Aorta (tissue), 5 donors: ENCODE measurements around the gene PDZRN4. TPM values are rescaled to one million over a fixed set of nuclear protein-coding genes. Genes with fewer than 3 reads are reported as not detected.
"Not testable (repeated sequence)": the region's sequence is repeated elsewhere in the genome, so short reads cannot be mapped to it uniquely, and the experiment has no call there.

Experiments
- ATAC-seq: fragments of 200-7000 bp; cut with Tn5 transposase; one replicate; pipeline ENCODE4 v1.9.1; 2022; ENCODE audit warnings: moderate library complexity; ENCODE audit not compliant: low FRiP score
- DNase-seq, 2 donors: peaks; one replicate each; pipeline ENCODE4 v3.0.0-alpha.2; 2020
- H3K27ac ChIP-seq, 2 donors: one replicate each; pipeline ENCODE4 v1.5.1; 2013; ENCODE audit warnings: low read length in 2 of 2, mild to moderate bottlenecking in 2 of 2, moderate library complexity in 2 of 2, control low read depth in 1 of 2, inconsistent platforms in 1 of 2, low read depth in 1 of 2
- H3K27me3 ChIP-seq, 2 donors: one replicate each; pipeline ENCODE4 v1.6.1; 2013; ENCODE audit warnings: control low read depth in 1 of 2, low read length in 1 of 2, mild to moderate bottlenecking in 1 of 2, moderate library complexity in 1 of 2; ENCODE audit not compliant: insufficient read depth in 2 of 2, control insufficient read depth in 1 of 2
- H3K36me3 ChIP-seq, 2 donors: one replicate each; pipeline ENCODE4 v1.6.1; 2013; ENCODE audit warnings: control low read depth in 1 of 2, low read length in 1 of 2, mild to moderate bottlenecking in 1 of 2; ENCODE audit not compliant: insufficient read depth in 2 of 2, control insufficient read depth in 1 of 2
- H3K4me1 ChIP-seq, 2 donors: one replicate each; pipeline ENCODE4 v1.6.1; 2013; ENCODE audit warnings: low read length in 2 of 2, control low read depth in 1 of 2, mild to moderate bottlenecking in 1 of 2, moderate library complexity in 1 of 2; ENCODE audit not compliant: insufficient read depth in 2 of 2, control insufficient read depth in 1 of 2
- H3K4me3 ChIP-seq, 2 donors: one replicate each; pipeline ENCODE4 v1.5.1; 2013; ENCODE audit warnings: low read length in 2 of 2, control low read depth in 1 of 2, mild to moderate bottlenecking in 1 of 2
- H3K9me3 ChIP-seq: one replicate; pipeline ENCODE4 v1.6.1; 2013; ENCODE audit warnings: mild to moderate bottlenecking, low read length; ENCODE audit not compliant: control insufficient read depth
- WGBS, 2 donors: extraction: QIAGEN DNeasy Blood & Tissue Kit; methylation state at CpG; one replicate each; pipeline ENCODE4 v1.1.7; 2013; 5-methylcytosine and 5-hydroxymethylcytosine counted together
- intact Hi-C, 2 donors: fragments of 100-400 bp; cut with DNase I; formaldehyde crosslinking; loops; one replicate each; pipeline versions ENCODE4 v1.14.2 to v1.15.0; 2022
- polyA plus RNA-seq, 2 donors: library from polyadenylated mRNA; stranded (reverse); fragments of 200-250 nt; gene quantifications; one replicate each; pipeline ENCODE4 v1.2.3, GENCODE V29; 2013
- total RNA-seq, 2 donors: library from RNA; stranded (reverse); fragmentation: NEBNext Ultra II Directional; extraction: Animal tissue kit (Norgen Biotek cat#: 25700); gene quantifications; one replicate each; pipeline ENCODE4 v1.2.1, GENCODE V29; 2021
- donor health status: healthy with polysubstance abuse.
- donor health status: Bipolar disorder and iron deficiency.
- donor health status: DM: no; HTN: no; CAD: no.
- donor health status: DM: no; HTN: no; CAD: no.
- donor health status: DM: yes; HTN: yes; CAD: no.

The PDZRN4 gene
- total and polyA plus RNA-seq, 4 donors = 1.2 to 11.2 (median 4.3) TPM

DNA sequence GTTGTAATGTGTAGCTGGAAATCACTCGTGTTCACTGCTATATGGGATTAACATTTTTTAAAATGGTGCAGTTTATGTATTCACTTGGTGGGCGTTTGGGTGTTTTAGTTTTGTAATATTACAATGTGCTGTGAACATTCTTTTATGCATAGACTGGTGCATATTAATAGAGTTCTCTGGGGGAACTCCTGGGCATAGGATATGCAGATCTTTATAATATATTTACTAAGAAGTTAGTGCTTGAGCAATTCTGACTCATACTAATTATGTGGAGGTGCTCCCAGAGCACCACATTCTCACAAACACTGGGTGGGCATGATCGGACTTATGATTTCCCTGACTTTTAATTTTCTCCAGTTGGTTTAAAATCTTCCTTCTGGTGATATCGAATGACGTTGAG, 342.3 kb downstream of the PDZRN4 start:
- DNase-seq = no peak
- intact Hi-C loops = no loop called here
- Histone ChIP-seq H3K4me3 (no peak overlapping the region), H3K4me1 (no peaks in the 10 kb centered on the region), H3K9me3 (no peaks in the 10 kb centered on the region), H3K27ac (no peak overlapping the region), H3K36me3 (no peaks in the 10 kb centered on the region), H3K27me3 (no peaks in the 10 kb centered on the region)
- WGBS, 2 donors = 88 to 91% methylated on average over 5 of the region's 5 CpGs
- no peak for ATAC-seq

DNA sequence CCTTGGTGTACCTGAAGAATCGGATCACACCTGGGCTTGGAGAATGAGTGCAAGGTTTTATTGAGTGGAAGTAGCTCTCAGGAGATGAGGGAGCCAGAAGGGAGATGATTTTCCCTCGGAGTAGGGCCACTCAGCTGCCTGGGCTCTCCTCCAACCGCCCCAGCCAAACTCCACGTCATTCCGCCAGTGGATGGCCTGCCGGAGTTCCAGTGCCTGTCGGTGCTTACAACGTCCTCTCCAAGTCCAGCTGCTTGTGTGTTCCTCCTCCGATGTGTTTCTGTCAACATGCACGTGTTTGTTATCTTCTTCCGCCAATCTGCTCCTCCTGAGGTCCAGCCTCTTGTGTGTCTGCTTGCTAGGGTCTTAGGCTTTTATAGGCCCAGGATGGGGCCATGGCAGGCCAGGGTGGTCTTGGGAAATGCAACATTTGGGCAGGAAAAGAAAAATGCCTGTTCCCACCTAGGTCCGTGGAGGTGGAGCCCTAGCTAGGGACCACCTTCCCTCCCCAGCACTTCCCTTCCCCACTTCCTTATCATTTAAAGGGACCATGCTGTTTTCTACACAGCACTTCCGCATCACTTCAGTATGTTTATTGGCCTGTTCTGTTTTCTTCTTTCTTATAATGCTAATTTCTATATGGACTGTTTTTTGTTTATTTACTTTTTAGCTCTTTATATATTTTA, 343.2 kb downstream of the PDZRN4 start:
- 71 to 72% methylated on average over 13 of the region's 13 CpGs for WGBS, 2 donors
- H3K4me1 ChIP-seq = no peaks in the 10 kb centered on the region
- H3K36me3 ChIP-seq = no peaks in the 10 kb centered on the region
- no peaks in the 10 kb centered on the region for H3K27me3 ChIP-seq
- ATAC-seq = peak; percentile 80
- no peak overlapping the region for H3K4me3 ChIP-seq
- no peak overlapping the region for H3K27ac ChIP-seq
- intact Hi-C loops = no loop called here
- no peaks in the 10 kb centered on the region for H3K9me3 ChIP-seq
- peak; percentile 75 to 83 for DNase-seq

DNA sequence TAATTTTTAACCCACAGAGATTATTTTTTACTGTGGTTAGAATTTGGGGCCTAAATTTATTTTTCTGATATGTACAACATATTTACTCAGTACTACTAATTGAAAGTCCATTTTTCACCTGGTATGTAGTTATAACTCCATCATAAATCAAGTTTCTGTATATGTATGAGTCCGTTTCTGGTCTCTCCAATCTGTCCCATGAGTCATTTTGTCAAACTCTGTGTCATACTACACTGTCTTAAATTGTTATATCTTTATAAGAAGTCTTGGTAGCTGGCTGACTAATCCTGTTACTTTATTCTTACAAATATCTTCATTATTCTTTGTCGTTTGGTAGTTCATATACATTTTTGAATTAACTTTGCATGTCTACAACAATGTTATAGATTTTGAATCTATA, 344.0 kb downstream of the PDZRN4 start:
- no peaks in the 10 kb centered on the region for H3K27me3 ChIP-seq
- H3K27ac ChIP-seq = no peak overlapping the region
- DNase-seq (no peak), ATAC-seq (no peak)
- 67 to 84% methylated on average over 2 of the region's 2 CpGs for WGBS, 2 donors
- intact Hi-C loops = no loop called here
- no peak overlapping the region for H3K4me3 ChIP-seq
- no peaks in the 10 kb centered on the region for H3K36me3 ChIP-seq
- no peaks in the 10 kb centered on the region for H3K4me1 ChIP-seq
- H3K9me3 ChIP-seq = no peaks in the 10 kb centered on the region

DNA sequence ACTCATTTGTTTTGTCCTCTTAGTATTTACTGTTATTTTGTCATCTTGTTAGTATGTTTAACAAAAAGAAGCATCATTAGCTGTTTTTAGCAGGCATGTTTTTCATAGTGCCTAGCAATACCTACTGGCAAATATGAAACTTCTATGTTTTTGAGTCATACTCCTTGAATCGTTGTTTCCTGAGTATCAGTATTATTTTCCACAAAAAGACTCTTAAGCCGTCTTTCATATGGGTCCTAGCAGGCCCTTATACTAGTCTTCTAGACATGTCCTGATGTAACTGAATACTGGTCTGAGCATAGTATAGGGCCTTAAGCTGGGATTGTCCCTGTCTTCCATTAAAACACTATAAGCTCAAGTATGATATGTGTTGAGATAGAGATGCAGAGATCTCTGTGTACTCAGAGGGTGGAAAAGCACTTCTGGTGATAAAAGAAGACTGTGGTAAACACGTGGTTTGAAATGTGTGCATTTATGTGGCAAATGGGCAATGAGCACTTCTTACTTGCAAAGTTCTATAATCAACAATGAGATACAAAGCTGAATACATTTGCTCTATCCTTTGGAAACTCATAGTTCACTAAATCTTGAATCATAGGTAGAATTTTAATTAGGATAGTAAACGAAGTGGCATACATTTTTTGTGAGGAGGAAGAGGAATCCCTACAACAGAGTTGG, 348.8 kb downstream of the PDZRN4 start:
- intact Hi-C loops = no loop called here
- Histone ChIP-seq H3K4me3 (no peak overlapping the region), H3K36me3 (no peaks in the 10 kb centered on the region)

DNA sequence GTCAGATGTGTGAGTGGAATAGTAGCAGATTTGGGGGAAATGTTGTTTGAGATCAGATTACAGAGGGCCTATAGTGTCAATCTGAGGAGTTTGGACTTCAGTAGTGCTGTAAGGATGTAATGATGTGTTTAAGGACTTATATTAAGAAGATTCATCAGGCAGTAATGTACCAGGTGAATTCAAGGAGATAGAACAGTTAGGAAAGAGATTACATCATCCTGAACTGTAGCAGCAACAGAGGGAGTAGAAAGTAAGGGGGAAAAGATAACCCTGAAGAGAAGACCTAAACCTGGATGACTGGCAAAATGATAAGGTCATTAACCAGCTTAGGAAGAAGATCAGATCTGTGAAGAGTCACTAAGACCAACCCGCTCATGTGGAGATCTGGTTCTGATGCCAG, 349.4 kb downstream of the PDZRN4 start:
- no peaks in the 10 kb centered on the region for H3K27me3 ChIP-seq
- H3K9me3 ChIP-seq = no peaks in the 10 kb centered on the region
- H3K27ac ChIP-seq = no peak overlapping the region
- H3K4me3 ChIP-seq = no peak overlapping the region
- DNase-seq (no peak), ATAC-seq (no peak)
- 93 to 95% methylated on average over 1 of the region's 1 CpG for WGBS, 2 donors
- H3K36me3 ChIP-seq = no peaks in the 10 kb centered on the region
- intact Hi-C loops = no loop called here
- H3K4me1 ChIP-seq = no peaks in the 10 kb centered on the region

More for the DNA sequence above, 348.8 kb downstream of the PDZRN4 start:
- ATAC-seq (no peak), DNase-seq (no peak)
- H3K4me1 ChIP-seq = no peaks in the 10 kb centered on the region
- no peaks in the 10 kb centered on the region for H3K27me3 ChIP-seq
- H3K9me3 ChIP-seq = no peaks in the 10 kb centered on the region
- H3K27ac ChIP-seq = no peak overlapping the region
- 79 to 86% methylated on average over 4 of the region's 4 CpGs for WGBS, 2 donors

DNA sequence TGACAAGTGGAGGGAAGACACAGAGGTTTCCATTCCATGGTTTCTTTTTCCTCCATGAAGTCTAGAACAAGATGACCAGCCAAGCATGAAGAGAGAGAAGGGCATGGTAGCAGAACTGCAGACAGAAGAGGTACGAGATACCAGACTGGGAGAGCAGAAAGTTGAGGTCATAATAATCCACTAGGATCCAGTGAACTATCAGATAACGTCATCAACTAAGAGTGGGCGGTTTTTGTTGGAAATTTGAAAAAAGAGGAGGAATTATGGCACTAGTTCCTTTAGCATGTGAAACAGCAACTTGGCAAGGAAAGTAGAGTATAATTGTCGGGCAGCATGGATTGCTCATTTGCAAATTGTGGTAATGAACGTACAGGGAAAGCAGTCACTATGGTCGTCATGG, 357.6 kb downstream of the PDZRN4 start:
- Histone ChIP-seq H3K4me1 (no peaks in the 10 kb centered on the region), H3K36me3 (no peaks in the 10 kb centered on the region), H3K27ac (no peak overlapping the region), H3K4me3 (no peak overlapping the region), H3K9me3 (no peaks in the 10 kb centered on the region), H3K27me3 (no peaks in the 10 kb centered on the region)
- DNase-seq (no peak), ATAC-seq (no peak)
- 81% methylated on average over 6 of the region's 6 CpGs for WGBS, 2 donors
- intact Hi-C loops = no loop called here

DNA sequence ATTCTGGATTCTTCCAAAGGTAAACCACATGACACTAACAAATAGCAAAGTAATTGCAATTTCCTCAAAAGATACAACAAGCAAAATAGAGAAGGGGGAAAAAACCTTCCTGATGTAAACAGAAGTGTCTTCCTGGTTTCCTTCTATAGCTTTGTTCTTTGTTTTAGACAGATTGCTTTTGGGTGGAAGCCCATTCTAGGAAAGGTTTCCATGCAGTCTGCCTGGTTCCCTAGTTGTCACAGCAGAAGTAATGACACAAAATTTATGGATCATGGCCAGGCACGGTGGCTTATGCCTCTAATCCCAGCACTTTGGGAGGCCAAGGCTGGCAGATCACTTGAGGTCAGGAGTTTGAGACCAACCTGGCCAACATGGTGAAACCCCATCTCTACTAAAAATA, 359.0 kb downstream of the PDZRN4 start:
- H3K4me1 ChIP-seq, H3K27ac ChIP-seq, DNase-seq, ATAC-seq, H3K36me3 ChIP-seq, H3K4me3 ChIP-seq, H3K27me3 ChIP-seq, H3K9me3 ChIP-seq, intact Hi-C loops: not testable (repeated sequence)
- WGBS, 2 donors = 23 to 32% methylated on average over 1 of the region's 1 CpG

DNA sequence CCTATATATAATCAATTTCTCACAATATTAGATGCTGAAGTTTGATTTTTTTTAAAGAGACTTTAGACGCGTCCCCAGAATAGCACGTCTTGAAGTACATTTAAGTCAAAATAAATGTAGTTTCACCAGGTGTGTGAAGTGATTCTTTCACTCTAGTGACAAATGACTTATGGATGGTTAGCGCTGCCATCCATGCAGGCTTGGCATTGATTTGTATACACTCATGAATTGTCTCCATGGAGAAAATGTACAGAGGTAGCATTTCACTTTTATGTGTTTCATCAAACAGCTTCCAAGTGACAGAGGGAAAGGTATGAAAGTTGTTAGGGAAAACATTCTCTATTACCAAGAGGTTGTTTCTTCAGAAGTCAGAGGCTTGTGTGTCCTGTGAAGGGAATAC, 360.8 kb downstream of the PDZRN4 start:
- 95 to 97% methylated on average over 4 of the region's 4 CpGs for WGBS, 2 donors
- intact Hi-C loops = no loop called here

DNA sequence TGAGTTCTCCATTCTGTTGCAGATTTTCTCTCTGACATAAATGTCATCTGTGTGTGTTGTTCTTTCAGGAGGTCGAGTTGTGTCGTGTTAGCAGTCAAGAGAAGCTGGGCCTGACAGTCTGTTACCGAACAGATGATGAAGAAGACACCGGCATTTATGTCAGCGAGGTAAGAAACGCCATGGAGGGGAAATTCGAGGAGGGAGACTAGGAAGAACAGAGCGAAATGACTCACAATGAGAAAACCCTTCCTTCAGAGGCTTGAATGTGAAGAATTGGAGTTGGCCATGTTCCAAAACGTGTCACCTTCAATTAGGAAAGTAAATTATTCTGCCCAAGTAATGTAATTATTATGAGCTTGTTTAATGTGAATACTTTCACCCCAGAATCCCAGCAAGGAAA, 364.5 kb downstream of the PDZRN4 start:
- Histone ChIP-seq H3K9me3 (no peaks in the 10 kb centered on the region), H3K4me3 (no peak overlapping the region), H3K36me3 (no peaks in the 10 kb centered on the region), H3K27ac (no peak overlapping the region), H3K4me1 (no peaks in the 10 kb centered on the region), H3K27me3 (no peaks in the 10 kb centered on the region)
- WGBS, 2 donors = 55 to 68% methylated on average over 9 of the region's 9 CpGs
- intact Hi-C loops = no loop called here
- no peak for ATAC-seq
- no peak for DNase-seq

More for the DNA sequence above, 360.8 kb downstream of the PDZRN4 start:
- no peaks in the 10 kb centered on the region for H3K27me3 ChIP-seq
- H3K4me1 ChIP-seq = no peaks in the 10 kb centered on the region
- ATAC-seq = no peak
- H3K27ac ChIP-seq = no peak overlapping the region
- no peak overlapping the region for H3K4me3 ChIP-seq
- H3K36me3 ChIP-seq = no peaks in the 10 kb centered on the region
- no peaks in the 10 kb centered on the region for H3K9me3 ChIP-seq
- DNase-seq = no peak
